Astrocyte (in vitro differentiated cells and primary cell): Measurements from ENCODE around the gene MICAL1. TPM values are rescaled to one million over a fixed set of nuclear protein-coding genes. Genes with fewer than 3 reads are reported as not detected.

ENCODE experiments used
- DNase-seq: peaks from one replicate; pipeline ENCODE4 v3.0.0-alpha.2; 2010; ENCODE audit warnings: low read depth
- FAIRE-seq: peaks from 2 replicates; lab custom pipeline; 2011; peaks lifted over from hg19 to GRCh38; lab: Jason Lieb, UNC
- H2AFZ ChIP-seq: 2 replicates; pipeline ENCODE4 v1.6.0; 2012; ENCODE audit warnings: low read depth, low read length, inconsistent platforms
- H3K27ac ChIP-seq: 2 replicates; pipeline ENCODE4 v1.5.1; 2011; ENCODE audit warnings: low read depth, low read length, inconsistent platforms
- H3K27me3 ChIP-seq: 2 replicates; pipeline ENCODE4 v1.6.0; 2011; ENCODE audit warnings: low read length, inconsistent platforms; ENCODE audit not compliant: insufficient read depth
- H3K36me3 ChIP-seq: 2 replicates; pipeline ENCODE4 v1.5.1; 2011; ENCODE audit warnings: low read length, inconsistent platforms; ENCODE audit not compliant: insufficient read depth
- H3K4me1 ChIP-seq: 2 replicates; pipeline ENCODE4 v1.5.1; 2011; ENCODE audit warnings: low read length, inconsistent platforms; ENCODE audit not compliant: insufficient read depth
- H3K4me2 ChIP-seq: 2 replicates; pipeline ENCODE4 v1.6.0; 2012; ENCODE audit warnings: low read length, inconsistent platforms
- H3K4me3 ChIP-seq: 2 replicates; pipeline ENCODE4 v1.5.1; 2011; ENCODE audit warnings: low read depth, mild to moderate bottlenecking, low read length, inconsistent platforms; ENCODE audit not compliant: insufficient read depth
- H3K79me2 ChIP-seq: 2 replicates; pipeline ENCODE4 v1.6.0; 2012; ENCODE audit warnings: mild to moderate bottlenecking, low read length, inconsistent platforms; ENCODE audit not compliant: insufficient read depth
- H3K9ac ChIP-seq: 2 replicates; pipeline ENCODE4 v1.6.0; 2012; ENCODE audit warnings: mild to moderate bottlenecking, low read length, inconsistent platforms
- H3K9me3 ChIP-seq: 2 replicates; pipeline ENCODE4 v1.5.1; 2012; ENCODE audit warnings: low read depth, mild to moderate bottlenecking, low read length, inconsistent platforms; ENCODE audit not compliant: insufficient read depth
- H4K20me1 ChIP-seq: 2 replicates; pipeline ENCODE4 v1.6.0; 2012; ENCODE audit warnings: low read length, inconsistent platforms; ENCODE audit not compliant: insufficient read depth
- H3K27ac Mint-ChIP-seq: one replicate; pipeline ENCODE4 v1.8.0; 2021; ENCODE audit warnings: mild to moderate bottlenecking, mixed read lengths; ENCODE audit not compliant: unreplicated experiment
- H3K27me3 Mint-ChIP-seq: one replicate; pipeline ENCODE4 v1.8.0; 2021; ENCODE audit warnings: low read depth, mixed read lengths; ENCODE audit not compliant: unreplicated experiment
- H3K36me3 Mint-ChIP-seq: one replicate; pipeline ENCODE4 v1.8.0; 2021; ENCODE audit warnings: low read depth, mixed read lengths; ENCODE audit not compliant: unreplicated experiment
- H3K4me1 Mint-ChIP-seq: one replicate; pipeline ENCODE4 v1.8.0; 2021; ENCODE audit warnings: low read depth, mixed read lengths; ENCODE audit not compliant: unreplicated experiment
- H3K4me3 Mint-ChIP-seq: one replicate; pipeline ENCODE4 v1.8.0; 2021; ENCODE audit warnings: mild to moderate bottlenecking, moderate library complexity, mixed read lengths; ENCODE audit not compliant: unreplicated experiment
- H3K9me3 Mint-ChIP-seq: one replicate; pipeline ENCODE4 v1.8.0; 2021; ENCODE audit warnings: mild to moderate bottlenecking, mixed read lengths; ENCODE audit not compliant: unreplicated experiment
- CTCF ChIP-seq: IDR thresholded peaks from 2 replicates; pipeline ENCODE4 v1.5.1; 2011; ENCODE audit warnings: low read depth, mild to moderate bottlenecking, inconsistent platforms, low read length, moderate library complexity; ENCODE audit not compliant: insufficient read depth
- EZH2 ChIP-seq: IDR thresholded peaks from 2 replicates; pipeline ENCODE4 v1.6.1; 2012; ENCODE audit warnings: mild to moderate bottlenecking, low read length, inconsistent platforms; ENCODE audit not compliant: insufficient read depth
- total RNA-seq: library from RNA; stranded (reverse); gene quantifications from 2 replicates; pipeline ENCODE4 v1.2.1, GENCODE V29; 2021

The MICAL1 gene
- total RNA-seq, 1 donor from 2014 or later = 57.2 TPM

GRCh38 chr6:109475625-109476024, 20.1 kb upstream of the MICAL1 start:
- no peak overlapping the region for H2AFZ ChIP-seq
- no peak for DNase-seq
- no peak overlapping the region for H3K9ac ChIP-seq
- peaks cover 42% of the 10 kb centered on the region for H4K20me1 ChIP-seq
- H3K27me3 ChIP-seq = no peaks in the 10 kb centered on the region
- FAIRE-seq = no peak
- H3K4me2 ChIP-seq = no peak overlapping the region
- Mint-ChIP-seq H3K4me3 (no peak overlapping the region), H3K36me3 (peaks cover 16% of the 10 kb centered on the region), H3K9me3 (no peaks in the 10 kb centered on the region), H3K27me3 (no peaks in the 10 kb centered on the region), H3K4me1 (peaks cover 18% of the 10 kb centered on the region), H3K27ac (no peak overlapping the region)
- no peak overlapping the region for H3K4me3 ChIP-seq
- no peaks in the 10 kb centered on the region for H3K9me3 ChIP-seq
- H3K36me3 ChIP-seq = peaks cover 40% of the 10 kb centered on the region
- TF ChIP-seq CTCF (no peak), EZH2 (no peak)
- H3K79me2 ChIP-seq = peaks cover 45% of the 10 kb centered on the region
- H3K4me1 ChIP-seq = peaks cover 7% of the 10 kb centered on the region
- H3K27ac ChIP-seq = no peak overlapping the region

GRCh38 chr6:109474995-109475394, 19.4 kb upstream of the MICAL1 start:
- TF ChIP-seq EZH2 (no peak), CTCF (no peak)
- no peak overlapping the region for H3K4me2 ChIP-seq
- Mint-ChIP-seq H3K4me1 (peaks cover 18% of the 10 kb centered on the region), H3K9me3 (no peaks in the 10 kb centered on the region), H3K27ac (no peak overlapping the region), H3K27me3 (no peaks in the 10 kb centered on the region), H3K4me3 (no peak overlapping the region), H3K36me3 (peaks cover 16% of the 10 kb centered on the region)
- FAIRE-seq = no peak
- no peaks in the 10 kb centered on the region for H3K27me3 ChIP-seq
- H3K79me2 ChIP-seq = peaks cover 39% of the 10 kb centered on the region
- peaks cover 39% of the 10 kb centered on the region for H4K20me1 ChIP-seq
- no peak for DNase-seq
- no peaks in the 10 kb centered on the region for H3K9me3 ChIP-seq
- H3K9ac ChIP-seq = no peak overlapping the region
- H3K36me3 ChIP-seq = peaks cover 36% of the 10 kb centered on the region
- peaks cover 7% of the 10 kb centered on the region for H3K4me1 ChIP-seq
- H3K4me3 ChIP-seq = no peak overlapping the region
- no peak overlapping the region for H2AFZ ChIP-seq
- H3K27ac ChIP-seq = no peak overlapping the region

DNA sequence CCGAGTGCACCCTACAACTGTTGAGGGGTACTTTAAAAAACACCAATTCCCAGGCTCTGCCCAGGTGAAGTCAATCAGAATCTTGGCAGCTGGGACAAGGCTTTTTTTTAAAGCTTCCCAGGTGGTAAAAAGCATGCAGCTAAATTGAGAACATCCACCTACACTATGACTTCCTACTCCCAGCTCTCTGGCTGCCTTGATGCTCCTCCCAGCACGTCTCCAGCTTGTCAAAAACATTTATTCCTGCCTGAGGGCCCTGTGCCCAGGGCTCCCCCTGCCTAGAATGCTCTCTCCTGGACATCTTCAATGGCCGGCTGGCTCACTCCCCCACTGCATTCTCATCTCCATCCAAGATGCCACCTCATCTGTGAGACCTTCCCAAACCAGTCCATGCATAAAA, 17.5 kb upstream of the MICAL1 start:
- H3K27me3 ChIP-seq = no peaks in the 10 kb centered on the region
- peaks cover 31% of the 10 kb centered on the region for H4K20me1 ChIP-seq
- no peak overlapping the region for H3K27ac ChIP-seq
- peaks cover 19% of the 10 kb centered on the region for H3K36me3 Mint-ChIP-seq
- H3K36me3 ChIP-seq = peaks cover 39% of the 10 kb centered on the region
- H3K4me3 ChIP-seq = no peak overlapping the region
- H3K4me2 ChIP-seq = no peak overlapping the region
- FAIRE-seq (no peak), DNase-seq (no peak)
- no peaks in the 10 kb centered on the region for H3K4me1 ChIP-seq
- H2AFZ ChIP-seq = no peak overlapping the region
- no peaks in the 10 kb centered on the region for H3K9me3 Mint-ChIP-seq
- peaks cover 6% of the 10 kb centered on the region for H3K4me1 Mint-ChIP-seq
- TF ChIP-seq CTCF (no peak), EZH2 (no peak)
- H3K9ac ChIP-seq = no peak overlapping the region
- peaks cover 23% of the 10 kb centered on the region for H3K79me2 ChIP-seq
- no peaks in the 10 kb centered on the region for H3K9me3 ChIP-seq
- no peak overlapping the region for H3K4me3 Mint-ChIP-seq
- no peak overlapping the region for H3K27ac Mint-ChIP-seq
- H3K27me3 Mint-ChIP-seq = no peaks in the 10 kb centered on the region
